ACHN (cell line): ENCODE measurements around the gene PTOV1.

Experiments used
- DNase-seq: peaks from one replicate; pipeline ENCODE4 v3.0.0-alpha.2; 2015
- in situ Hi-C: cut with HindIII; loops from 2 replicates; pipeline ENCODE4 v1.10.0; 2017; ENCODE audit warnings: low sequenced_read_pairs, low pct_ligation_motif_present, low pct_unique_long_range_greater_than_20kb

PTOV1 gene

GRCh38 chr19:49894879-49895565 is 44.1 kb downstream of the PTOV1 start:
- in situ Hi-C loops, result no loop called here
- no peak for DNase-seq

GRCh38 chr19:49895566-49896297 is 44.8 kb downstream of the PTOV1 start:
- DNase-seq, result no peak
- in situ Hi-C loops, result no loop called here

- peak; percentile 84 for DNase-seq
- in situ Hi-C loops, result no loop called here
These were observed 46.1 kb downstream of the PTOV1 start, which contains the start of gene IL4I1 for GRCh38 chr19:49896863-49897621. TSS of gene IL4I1 (minus strand) at chr19:49896887. CDS start at chr19:49896160, 727 bp downstream.

- no peak for DNase-seq
- in situ Hi-C loops, result no loop called here
These were observed 53.2 kb downstream of the PTOV1 start for GRCh38 chr19:49904136-49904535.

DNA sequence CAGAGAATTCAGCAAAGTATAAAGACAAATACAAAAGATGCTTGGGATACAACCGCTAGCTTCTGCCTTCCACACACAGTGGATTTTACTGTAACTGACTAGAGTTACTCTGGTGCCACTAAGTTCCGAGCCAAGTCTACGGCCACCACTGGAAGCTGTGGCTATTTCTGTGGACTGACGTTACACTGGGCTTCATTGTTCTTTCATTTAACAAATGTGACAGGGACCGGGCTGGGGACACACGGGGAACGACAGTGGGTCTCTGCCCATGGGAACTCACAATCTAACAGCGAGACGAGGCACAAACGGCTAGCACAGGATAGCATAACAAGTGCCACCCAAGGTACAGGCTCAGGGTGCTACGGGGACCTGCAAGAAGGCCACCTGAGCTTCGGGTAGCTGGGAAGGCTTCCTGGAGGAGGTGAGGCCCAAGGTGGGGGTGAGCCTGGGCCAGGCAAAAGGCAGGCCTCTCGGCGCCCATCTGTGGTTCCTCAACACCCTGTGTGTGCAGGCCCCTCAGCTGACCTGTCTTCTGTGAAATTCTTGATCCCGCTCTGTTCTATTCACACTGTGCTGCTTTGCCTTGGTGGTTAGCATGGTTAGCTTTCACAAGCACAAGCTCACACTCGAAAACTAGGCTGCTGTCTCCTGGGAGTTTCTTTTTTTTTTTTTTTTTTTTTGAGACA is 56.1 kb downstream of the PTOV1 start:
- DNase-seq, result no peak
- in situ Hi-C loops, result no loop called here

DNA sequence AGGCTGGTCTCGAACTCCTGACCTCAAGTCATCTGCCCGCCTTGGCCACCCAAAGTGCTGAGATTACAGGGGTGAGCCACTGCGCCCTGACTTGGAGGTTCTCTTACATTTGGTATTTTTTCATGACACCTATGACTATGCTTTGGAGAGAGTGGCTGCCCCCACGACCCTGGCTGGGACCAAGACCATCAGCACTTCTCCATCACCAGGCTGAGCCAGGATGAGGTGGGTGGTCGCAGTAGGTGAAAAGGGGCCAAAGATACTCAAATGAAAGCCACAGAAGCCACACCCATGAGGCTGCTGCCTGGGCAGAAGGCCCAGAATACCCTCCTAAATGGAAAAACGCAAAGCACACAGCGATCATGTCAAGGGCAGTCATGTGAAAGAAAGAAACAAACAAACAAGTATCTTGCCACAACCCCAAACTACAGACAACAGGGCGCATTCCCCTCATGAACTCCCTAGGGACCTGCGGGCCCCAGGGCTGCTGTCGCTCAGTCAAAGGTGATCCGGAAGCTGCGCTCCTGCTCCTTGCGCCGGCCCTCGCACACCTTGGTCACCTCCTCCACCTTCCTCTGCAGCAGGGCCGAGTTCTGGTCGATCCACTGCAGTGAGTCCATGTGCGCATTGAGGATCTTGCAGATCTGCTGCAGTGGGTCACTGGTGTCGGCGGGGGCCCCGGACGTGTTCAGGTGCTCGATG is 56.9 kb downstream of the PTOV1 start:
- no peak for DNase-seq
- in situ Hi-C loops, result no loop called here

- in situ Hi-C loops, result no loop called here
- no peak for DNase-seq
These were observed 57.8 kb downstream of the PTOV1 start for GRCh38 chr19:49908480-49909420.

GRCh38 chr19:49910179-49910578 is 59.2 kb downstream of the PTOV1 start:
- DNase-seq, result no peak
- in situ Hi-C loops, result no loop called here
